ENCODE results near the gene MAP3K10.

DNA sequence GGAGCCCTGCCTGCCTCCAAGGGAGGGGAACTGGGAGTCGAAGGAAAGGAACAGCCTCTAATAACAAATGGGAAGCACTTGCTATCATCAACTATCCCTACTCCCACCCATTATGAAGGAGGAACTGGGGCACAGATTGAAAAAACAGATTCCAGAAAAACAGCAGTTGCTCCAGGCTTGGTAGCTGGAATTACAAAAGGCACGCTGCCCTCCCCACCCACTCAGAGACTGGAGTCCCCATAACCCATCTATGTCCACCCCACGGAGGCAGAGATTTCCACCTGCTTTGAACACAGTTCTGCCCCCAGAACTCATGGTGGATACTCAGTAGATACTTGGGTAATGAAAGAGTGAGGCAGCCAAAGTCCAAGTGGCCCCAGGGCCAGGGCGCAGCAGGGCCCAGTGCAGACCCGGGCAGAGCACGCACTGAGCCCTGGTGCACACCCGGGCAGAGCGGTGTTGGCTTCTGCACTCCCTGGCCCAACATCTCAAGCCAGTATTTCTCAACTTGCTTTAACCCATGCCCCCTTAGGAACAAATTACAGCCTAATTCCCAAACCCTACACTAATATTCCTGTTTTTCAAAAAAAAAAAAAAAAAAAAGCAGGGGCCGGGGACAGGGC is 54.4 kb downstream of the MAP3K10 start:
- no peak for TF ChIP-seq EZH2 (optimal IDR thresholded peaks at IDR 0.05; ENCODE audit: low read depth, low read length)
- no peak for TF ChIP-seq EZH2phosphoT487 (IDR thresholded peaks at IDR 0.05; ENCODE audit: low read length)
- TF ChIP-seq, protein P1, sequence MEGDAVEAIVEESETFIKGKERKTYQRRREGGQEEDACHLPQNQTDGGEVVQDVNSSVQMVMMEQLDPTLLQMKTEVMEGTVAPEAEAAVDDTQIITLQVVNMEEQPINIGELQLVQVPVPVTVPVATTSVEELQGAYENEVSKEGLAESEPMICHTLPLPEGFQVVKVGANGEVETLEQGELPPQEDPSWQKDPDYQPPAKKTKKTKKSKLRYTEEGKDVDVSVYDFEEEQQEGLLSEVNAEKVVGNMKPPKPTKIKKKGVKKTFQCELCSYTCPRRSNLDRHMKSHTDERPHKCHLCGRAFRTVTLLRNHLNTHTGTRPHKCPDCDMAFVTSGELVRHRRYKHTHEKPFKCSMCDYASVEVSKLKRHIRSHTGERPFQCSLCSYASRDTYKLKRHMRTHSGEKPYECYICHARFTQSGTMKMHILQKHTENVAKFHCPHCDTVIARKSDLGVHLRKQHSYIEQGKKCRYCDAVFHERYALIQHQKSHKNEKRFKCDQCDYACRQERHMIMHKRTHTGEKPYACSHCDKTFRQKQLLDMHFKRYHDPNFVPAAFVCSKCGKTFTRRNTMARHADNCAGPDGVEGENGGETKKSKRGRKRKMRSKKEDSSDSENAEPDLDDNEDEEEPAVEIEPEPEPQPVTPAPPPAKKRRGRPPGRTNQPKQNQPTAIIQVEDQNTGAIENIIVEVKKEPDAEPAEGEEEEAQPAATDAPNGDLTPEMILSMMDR (IDR thresholded peaks at IDR 0.05; ENCODE audit: low read length), result no peak

Data from MM.1S (cell line).